OCI-LY7 (cell line): Measurements from ENCODE around the gene PRMT3. TPM values are rescaled to one million over a fixed set of nuclear protein-coding genes. Genes with fewer than 3 reads are reported as not detected.

Experiments
- Bru-seq: library from RNA; stranded (reverse); fragments of 400-500 nt; gene quantifications from one replicate; lab custom pipeline; 2021; lab: Mats Ljungman, UMichigan
- BruChase-seq, 2 experiments: library from RNA; stranded (reverse); fragments of 400-500 nt; gene quantifications; one replicate each; lab custom pipeline; 2021; lab: Mats Ljungman, UMichigan
- BruUV-seq: library from RNA; stranded (reverse); fragments of 400-500 nt; replicated peaks from 2 replicates; lab custom pipeline; 2021; lab: Mats Ljungman, UMichigan
- CTCF ChIA-PET: fragments of 300-600 bp; sonication (Branson Sonifier 250); formaldehyde crosslinking; loops from one replicate; lab custom pipeline; 2022; ENCODE audit warnings: antibody characterized with exemption; ENCODE audit not compliant: unreplicated experiment; lab: Charles Lee
- POLR2A ChIA-PET: fragments of 300-600 bp; sonication (Branson Sonifier 250); formaldehyde crosslinking; loops from one replicate; lab custom pipeline; 2022; ENCODE audit warnings: antibody characterized with exemption; lab: Charles Lee
- DNase-seq: peaks from one replicate; pipeline ENCODE4 v3.0.0-alpha.2; 2015; ENCODE audit warnings: low spot score
- H2AFZ ChIP-seq: fragments of 200-600 bp; sonication (generic), shearing (Covaris generic); 2 replicates; pipeline ENCODE4 v1.6.1; 2014; ENCODE audit warnings: mild to moderate bottlenecking, antibody characterized with exemption, low read length, moderate library complexity
- H3K27ac ChIP-seq: fragments of 200-600 bp; sonication (generic); 2 replicates; pipeline ENCODE4 v1.5.1; 2014; ENCODE audit warnings: mixed run types, low read depth, mild to moderate bottlenecking, moderate library complexity, low read length, inconsistent platforms; ENCODE audit not compliant: poor library complexity, severe bottlenecking
- H3K36me3 ChIP-seq: fragments of 200-600 bp; sonication (generic); 2 replicates; pipeline ENCODE4 v1.6.1; 2014; ENCODE audit warnings: mild to moderate bottlenecking, antibody characterized with exemption, low read length, moderate library complexity, mixed read lengths; ENCODE audit not compliant: insufficient read depth
- H3K4me1 ChIP-seq: fragments of 200-600 bp; sonication (generic); 2 replicates; pipeline ENCODE4 v1.5.1; 2014; ENCODE audit warnings: mild to moderate bottlenecking, low read length; ENCODE audit not compliant: insufficient read depth, poor library complexity, severe bottlenecking
- H3K4me2 ChIP-seq: fragments of 200-600 bp; sonication (generic); 2 replicates; pipeline ENCODE4 v1.6.1; 2014; ENCODE audit warnings: mild to moderate bottlenecking, low read length
- H3K4me3 ChIP-seq: fragments of 200-600 bp; sonication (generic); 2 replicates; pipeline ENCODE4 v1.5.1; 2014; ENCODE audit warnings: mild to moderate bottlenecking, low read depth, low read length; ENCODE audit not compliant: poor library complexity, severe bottlenecking
- H3K79me2 ChIP-seq: fragments of 200-600 bp; sonication (generic); 2 replicates; pipeline ENCODE4 v1.6.1; 2016; ENCODE audit warnings: low read depth, mild to moderate bottlenecking, low read length, moderate library complexity, mixed read lengths; ENCODE audit not compliant: insufficient read depth
- H3K9me2 ChIP-seq: fragments of 200-600 bp; sonication (generic); 2 replicates; pipeline ENCODE4 v1.6.1; 2016; ENCODE audit warnings: mild to moderate bottlenecking, low read length, mixed read lengths; ENCODE audit not compliant: insufficient read depth
- H3K9me3 ChIP-seq: fragments of 200-600 bp; sonication (generic); 2 replicates; pipeline ENCODE4 v1.6.1; 2014; ENCODE audit warnings: mild to moderate bottlenecking, mixed run types, low read length, mixed read lengths
- H4K20me1 ChIP-seq: fragments of 200-600 bp; sonication (generic); 2 replicates; pipeline ENCODE4 v1.6.1; 2014; ENCODE audit warnings: mild to moderate bottlenecking, antibody characterized with exemption, low read length, moderate library complexity, mixed read lengths; ENCODE audit not compliant: insufficient read depth
- EZH2phosphoT487 ChIP-seq: fragments of 200-600 bp; sonication (generic); IDR thresholded peaks from 2 replicates; pipeline ENCODE4 v1.6.1; 2018; ENCODE audit warnings: low read depth, borderline replicate concordance, mild to moderate bottlenecking, mixed run types, antibody characterized with exemption, low read length, moderate library complexity, mixed read lengths
- intact Hi-C: fragments of 100-400 bp; cut with micrococcal nuclease; formaldehyde crosslinking; loops from one replicate; pipeline ENCODE4 v1.10.0; 2022; ENCODE audit not compliant: unreplicated experiment
- long read RNA-seq: library from polyadenylated mRNA; stranded (forward); transcript quantifications from one replicate; pipeline ENCODE4 v2.0.0, GENCODE V29; 2022
- total RNA-seq, 2 experiments: library from RNA; depleted of rRNA in 1 of 2; stranded (reverse); fragments of >200 nt in 1 of 2; shearing (Covaris generic) in 1 of 2; gene quantifications; 2 replicates each; pipeline ENCODE4 v1.2.3, GENCODE V29; 2014 to 2022
- TF ChIP-seq, protein P1 (sequence below): fragments of 200-600 bp; sonication (generic); conservative IDR thresholded peaks from 2 replicates; pipeline ENCODE4 v1.5.1; 2014; ENCODE audit warnings: mild to moderate bottlenecking, antibody characterized with exemption, low read length, moderate library complexity, mixed read lengths

Gene PRMT3
- total RNA-seq (2014; rRNA removed; shearing (Covaris generic)) (23.9 and 34.0 TPM in 2 replicates), total RNA-seq (2022) (44.6 and 50.0 TPM in 2 replicates), Bru-seq, nascent RNA (percentile 93 among the genes with signal in this experiment), BruChase-seq, experiment 1, labeled RNA remaining after a 6-hour chase (percentile 71 among the genes with signal in this experiment), BruChase-seq, experiment 2, labeled RNA remaining after a 2-hour chase (percentile 72 among the genes with signal in this experiment)
- long read RNA-seq, full-length matches to known transcripts: 137 of 155 reads
- long read RNA-seq, partial matches to known transcripts: 4 of 155 reads
- long read RNA-seq, other reads (novel, unspliced or antisense): 14 of 155 reads

DNA sequence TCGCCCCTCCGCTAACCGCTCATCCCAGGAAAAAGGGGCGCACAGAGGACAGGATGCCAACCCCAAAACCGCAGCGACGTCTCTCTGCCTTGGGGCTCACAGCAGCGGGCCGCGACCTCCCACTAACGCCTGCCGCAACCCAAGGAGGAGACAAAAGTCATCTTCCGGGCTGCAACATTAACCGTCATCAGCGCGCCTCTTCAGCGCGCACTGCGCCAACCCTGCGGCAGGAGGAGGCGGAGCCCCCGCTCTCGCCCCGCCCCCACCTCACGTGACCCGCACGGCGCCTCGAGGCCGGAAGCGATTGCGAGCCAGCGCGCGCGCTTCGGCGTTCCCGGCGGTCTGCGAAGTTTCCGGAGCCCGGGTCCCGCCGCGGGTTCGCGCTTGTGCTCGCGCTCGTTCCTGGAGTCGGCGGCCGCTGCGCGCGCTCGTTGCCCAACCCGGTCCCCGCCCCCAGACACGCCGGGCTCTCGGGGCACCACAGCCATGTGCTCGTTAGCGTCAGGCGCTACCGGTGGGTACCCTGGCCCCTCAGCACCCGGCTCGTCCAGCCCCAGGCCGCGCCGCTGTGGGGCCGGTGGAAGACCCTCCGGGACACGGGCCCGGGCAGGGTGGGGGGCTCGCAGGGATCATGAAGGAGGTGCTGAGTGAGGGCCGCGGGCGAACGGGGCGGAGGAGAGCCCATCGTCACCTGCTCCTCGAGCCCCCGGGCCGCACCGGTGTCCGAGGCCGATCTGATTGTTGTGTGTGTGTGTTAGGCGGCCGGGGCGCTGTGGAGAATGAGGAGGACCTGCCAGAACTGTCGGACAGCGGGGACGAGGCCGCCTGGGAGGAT, at the start of gene PRMT3:
PRMT3 (plus strand) TSS at position 456 of the 835 bp plus-strand sequence; CDS start at position 487, 31 bp downstream.
- peak within 1 kb of the TSS; percentile 83 for H3K4me3 ChIP-seq
- intact Hi-C loops: loop anchor here (2.0 kb wide), 1 partner anchor 223 kb away; no protein-coding TSS in a partner anchor
- peak within 1 kb of the TSS; percentile 75 for H3K27ac ChIP-seq
- TF ChIP-seq EZH2phosphoT487: no peak
- TF ChIP-seq, protein P1, sequence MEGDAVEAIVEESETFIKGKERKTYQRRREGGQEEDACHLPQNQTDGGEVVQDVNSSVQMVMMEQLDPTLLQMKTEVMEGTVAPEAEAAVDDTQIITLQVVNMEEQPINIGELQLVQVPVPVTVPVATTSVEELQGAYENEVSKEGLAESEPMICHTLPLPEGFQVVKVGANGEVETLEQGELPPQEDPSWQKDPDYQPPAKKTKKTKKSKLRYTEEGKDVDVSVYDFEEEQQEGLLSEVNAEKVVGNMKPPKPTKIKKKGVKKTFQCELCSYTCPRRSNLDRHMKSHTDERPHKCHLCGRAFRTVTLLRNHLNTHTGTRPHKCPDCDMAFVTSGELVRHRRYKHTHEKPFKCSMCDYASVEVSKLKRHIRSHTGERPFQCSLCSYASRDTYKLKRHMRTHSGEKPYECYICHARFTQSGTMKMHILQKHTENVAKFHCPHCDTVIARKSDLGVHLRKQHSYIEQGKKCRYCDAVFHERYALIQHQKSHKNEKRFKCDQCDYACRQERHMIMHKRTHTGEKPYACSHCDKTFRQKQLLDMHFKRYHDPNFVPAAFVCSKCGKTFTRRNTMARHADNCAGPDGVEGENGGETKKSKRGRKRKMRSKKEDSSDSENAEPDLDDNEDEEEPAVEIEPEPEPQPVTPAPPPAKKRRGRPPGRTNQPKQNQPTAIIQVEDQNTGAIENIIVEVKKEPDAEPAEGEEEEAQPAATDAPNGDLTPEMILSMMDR: no peak; the same call in 1 of the 2 replicates
- BruUV-seq: no TSS peak
- peaks cover 17% of the 10 kb centered on the region for H3K4me1 ChIP-seq
- H3K36me3 ChIP-seq: peaks cover 30% of the 10 kb centered on the region
- H3K9me2 ChIP-seq: no peaks in the 10 kb centered on the region
- no peaks in the 10 kb centered on the region for H4K20me1 ChIP-seq
- peak within 1 kb of the TSS; percentile 56 for H2AFZ ChIP-seq
- no peaks in the 10 kb centered on the region for H3K9me3 ChIP-seq
- peak; percentile 96 for DNase-seq
- H3K79me2 ChIP-seq: peaks cover 41% of the 10 kb centered on the region
- POLR2A ChIA-PET: interaction anchor here (1.3 kb wide), 1 partner anchor 24 kb away, joined by 4 read pairs; no protein-coding TSS in a partner anchor
- H3K4me2 ChIP-seq: peak within 1 kb of the TSS; percentile 80
- CTCF ChIA-PET: no interaction called here

DNA sequence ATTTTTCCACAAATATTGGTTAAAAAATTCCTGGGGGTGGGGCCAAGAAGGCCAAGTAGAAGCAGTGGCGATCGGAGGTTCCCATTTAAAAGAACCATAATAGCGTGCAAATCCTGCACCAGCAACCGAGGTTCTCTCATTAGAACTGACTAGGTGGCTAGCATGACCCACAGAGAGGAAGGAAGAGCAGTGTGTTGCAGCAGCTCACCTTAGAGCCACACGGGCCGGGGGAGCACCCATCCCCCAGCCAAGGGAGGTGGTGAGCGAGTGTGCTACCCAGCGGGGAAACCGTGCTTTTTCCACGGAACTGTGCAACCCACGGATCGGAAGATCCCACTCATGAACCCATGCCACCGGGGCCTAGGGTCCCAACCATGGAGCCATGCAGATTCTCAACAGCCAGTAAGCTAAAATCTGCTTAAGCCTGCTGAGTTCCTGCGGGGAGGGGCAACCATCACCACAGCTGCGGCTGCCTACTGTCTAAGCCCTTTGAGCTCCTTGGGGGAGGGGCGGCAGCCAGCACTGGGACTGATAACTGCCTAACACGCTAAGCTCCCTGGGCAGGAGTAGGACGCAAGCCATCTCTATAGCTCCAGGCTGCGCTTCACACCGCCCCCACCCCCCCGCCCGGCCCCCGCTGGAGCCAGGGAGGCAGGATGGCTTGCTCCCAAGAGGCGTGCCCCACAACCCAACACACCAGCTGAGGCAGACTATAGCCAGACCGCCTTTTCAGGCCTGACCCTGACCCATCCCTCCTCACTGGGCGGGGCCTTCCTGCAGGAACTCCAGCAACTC, 45.0 kb upstream of the PRMT3 start:
- DNase-seq: no peak
- Histone ChIP-seq H4K20me1 (no peaks in the 10 kb centered on the region), H3K79me2 (no peaks in the 10 kb centered on the region), H3K9me3 (no peaks in the 10 kb centered on the region), H2AFZ (no peak overlapping the region), H3K4me3 (no peak overlapping the region), H3K27ac (no peak overlapping the region), H3K4me1 (no peaks in the 10 kb centered on the region), H3K9me2 (no peaks in the 10 kb centered on the region), H3K4me2 (no peak overlapping the region), H3K36me3 (no peaks in the 10 kb centered on the region)
- BruUV-seq: no TSS peak
- no peak for TF ChIP-seq EZH2phosphoT487
- TF ChIP-seq, protein P1: no peak
- POLR2A ChIA-PET: no interaction called here
- intact Hi-C loops: no loop called here
- CTCF ChIA-PET: no interaction called here
